PFSK-1 (cell line): ENCODE results near the gene ZFYVE21.

Experiments
- POLR2AphosphoS5 ChIP-seq: IDR thresholded peaks from 2 replicates; pipeline ENCODE4 v1.6.1; 2012; ENCODE audit warnings: low read depth, mild to moderate bottlenecking, control low read depth, low read length, moderate library complexity
- SIN3A ChIP-seq: IDR thresholded peaks from 2 replicates; pipeline ENCODE4 v1.6.1; 2012; ENCODE audit warnings: mild to moderate bottlenecking, low read length, moderate library complexity, borderline replicate concordance; ENCODE audit not compliant: insufficient read depth

- TF ChIP-seq SIN3A (no peak), POLR2AphosphoS5 (no peak)
These were observed 26.3 kb downstream of the ZFYVE21 start for GRCh38 chr14:103741876-103742275.
